HK-2 (cell line): ENCODE measurements around the gene CIP2A.
A peak's percentile ranks its signal among the peaks of the same experiment; 100 is the strongest.
"Not testable (repeated sequence)": the region's sequence is repeated elsewhere in the genome, so short reads cannot be mapped to it uniquely, and the experiment has no call there.

Source experiments
- DNase-seq: peaks from one replicate; pipeline ENCODE4 v3.0.0-alpha.2; 2018; ENCODE audit not compliant: unreplicated experiment

CIP2A gene

GRCh38 chr3:108589081-108589997, at the start of gene CIP2A, which contains the start of gene DZIP3:
TSS of gene CIP2A (minus strand) at chr3:108589438. CDS start at chr3:108589375, 63 bp downstream.
TSS of gene DZIP3 (plus strand) at chr3:108589722. CDS start at chr3:108605407, 15,685 bp downstream.
- DNase-seq = peak; percentile 94

GRCh38 chr3:108629974-108630373, 40.7 kb upstream of the CIP2A start:
- DNase-seq = no peak

- no peak for DNase-seq
Observed at GRCh38 chr3:108623504-108623903, 34.3 kb upstream of the CIP2A start.

DNA sequence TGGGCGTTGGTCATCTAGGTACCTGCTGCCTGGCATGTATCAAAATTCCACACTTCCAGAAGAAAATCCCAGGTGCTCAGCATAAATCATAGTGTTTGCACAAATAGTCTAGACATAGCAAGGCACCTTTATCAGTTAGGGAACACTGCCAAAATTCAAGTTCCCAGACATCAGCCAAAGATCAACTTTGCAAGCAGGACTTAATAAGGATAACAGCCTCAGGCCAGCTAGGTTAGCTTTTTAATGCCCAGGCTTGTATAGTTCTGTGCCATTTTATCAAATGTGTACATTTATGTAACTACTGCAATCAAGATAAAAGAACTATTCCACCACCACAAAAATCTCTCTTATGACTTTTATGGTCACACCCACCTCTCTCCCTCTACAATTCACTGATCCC, 31.0 kb upstream of the CIP2A start:
- DNase-seq = no peak

- DNase-seq = not testable (repeated sequence)
Observed at GRCh38 chr3:108616090-108616489, 26.9 kb upstream of the CIP2A start.

DNA sequence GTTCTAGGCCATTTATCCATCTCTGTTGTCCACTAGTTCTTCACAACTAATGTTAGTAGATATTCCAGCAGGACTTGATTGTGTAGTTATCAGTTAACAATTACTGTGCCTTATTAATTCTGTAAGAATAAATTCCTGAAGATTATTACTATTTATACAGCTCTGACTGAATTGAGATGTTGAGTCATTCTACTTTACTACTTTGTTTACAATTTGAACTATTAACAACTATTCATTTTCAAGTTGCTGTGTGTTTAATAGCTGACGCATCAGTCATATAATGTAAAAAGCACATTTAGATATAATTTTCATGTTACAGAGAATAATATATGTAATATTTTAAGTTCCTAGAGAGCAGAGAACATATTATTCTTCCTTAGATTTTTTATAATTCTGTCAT, 21.4 kb upstream of the CIP2A start:
- no peak for DNase-seq

DNA sequence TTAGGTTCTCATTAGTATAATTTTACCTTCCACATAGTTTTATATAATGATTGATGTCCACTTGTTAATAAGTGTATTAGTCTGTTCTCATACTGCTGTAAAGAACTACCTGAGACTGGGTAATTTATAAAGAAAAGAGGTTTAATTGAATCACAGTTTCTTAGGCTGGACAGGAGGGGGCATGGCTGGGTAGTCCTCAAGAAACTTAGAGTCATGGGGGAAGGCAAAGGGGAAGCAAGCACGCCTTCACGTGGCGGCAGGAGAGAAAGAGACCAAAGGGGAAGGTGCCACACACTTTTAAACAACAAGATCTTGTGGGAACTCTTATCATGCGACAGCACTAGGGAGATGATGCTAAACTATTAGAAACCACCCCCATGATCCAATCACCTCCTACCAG, 19.5 kb upstream of the CIP2A start:
- DNase-seq = no peak

GRCh38 chr3:108605491-108605890, 16.3 kb upstream of the CIP2A start:
- DNase-seq = no peak

DNA sequence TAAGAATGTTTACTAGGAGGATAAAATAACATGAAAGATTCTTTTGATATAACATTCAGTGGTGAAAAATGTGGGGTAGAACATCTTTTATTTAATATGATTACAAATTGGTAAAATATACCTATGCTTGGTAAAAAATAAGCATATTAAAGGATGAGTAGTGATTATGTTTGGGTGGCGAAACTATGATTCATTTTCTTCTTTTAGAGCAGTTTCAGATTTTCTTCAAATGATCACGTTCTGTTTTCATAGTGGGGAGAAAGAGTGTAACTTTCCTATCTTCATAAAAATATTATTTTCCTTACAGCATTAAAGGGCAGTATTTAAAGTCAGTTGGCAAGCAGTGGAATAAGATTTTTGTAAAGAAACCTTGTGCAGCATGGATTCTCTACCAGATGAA, 15.8 kb upstream of the CIP2A start:
- DNase-seq = no peak

GRCh38 chr3:108603691-108604090, 14.5 kb upstream of the CIP2A start:
- no peak for DNase-seq

DNA sequence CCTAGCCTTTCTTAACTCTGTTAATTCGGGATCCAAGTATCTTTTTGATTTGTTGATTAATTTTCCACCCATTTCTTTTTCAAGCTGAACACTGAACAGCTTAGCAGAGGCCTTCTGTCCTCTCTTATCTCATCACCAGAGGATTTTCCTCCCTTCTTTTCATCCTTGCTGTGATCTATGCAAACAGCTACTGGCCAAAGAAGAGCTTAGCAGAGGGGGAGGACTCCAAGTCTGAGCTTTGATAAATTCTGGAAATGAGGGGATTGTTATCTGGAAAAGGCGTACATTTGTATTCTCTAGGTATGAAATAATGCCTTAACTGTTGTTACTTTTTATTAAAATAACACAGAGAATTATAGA, 13.7 kb upstream of the CIP2A start:
- DNase-seq = no peak

DNA sequence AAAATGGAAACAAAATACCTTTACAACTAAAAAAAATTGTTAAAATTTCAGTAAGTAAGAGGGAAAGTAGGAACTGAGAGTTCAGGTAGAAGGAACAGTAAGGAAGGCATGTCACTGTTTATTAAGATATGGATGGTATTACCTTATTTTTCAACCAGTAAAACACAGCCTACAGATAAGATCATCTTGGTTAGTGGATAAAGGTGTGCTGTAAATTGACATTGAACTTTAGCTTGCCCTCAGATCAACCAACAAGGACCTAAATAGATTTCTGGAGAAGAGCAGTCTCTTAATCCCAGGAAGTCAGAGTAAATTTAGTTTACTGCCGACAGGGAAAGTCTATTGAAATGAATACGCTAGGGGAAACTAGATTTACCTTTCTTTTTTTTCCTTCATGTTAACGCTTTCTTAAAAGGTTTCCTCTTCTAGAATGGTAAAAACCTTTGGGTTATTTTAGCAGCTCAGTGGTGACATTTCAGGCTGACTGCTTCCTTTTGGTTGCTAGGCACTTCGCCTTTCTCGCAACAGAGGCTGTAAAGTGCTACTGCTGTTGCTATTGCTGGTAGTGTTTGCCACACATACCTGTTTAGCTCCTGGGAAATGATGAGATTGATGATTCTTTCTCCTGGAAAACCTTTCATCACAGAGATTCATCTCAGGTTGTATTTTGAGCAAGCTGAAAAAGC, 13.2 kb upstream of the CIP2A start:
- DNase-seq = no peak

DNA sequence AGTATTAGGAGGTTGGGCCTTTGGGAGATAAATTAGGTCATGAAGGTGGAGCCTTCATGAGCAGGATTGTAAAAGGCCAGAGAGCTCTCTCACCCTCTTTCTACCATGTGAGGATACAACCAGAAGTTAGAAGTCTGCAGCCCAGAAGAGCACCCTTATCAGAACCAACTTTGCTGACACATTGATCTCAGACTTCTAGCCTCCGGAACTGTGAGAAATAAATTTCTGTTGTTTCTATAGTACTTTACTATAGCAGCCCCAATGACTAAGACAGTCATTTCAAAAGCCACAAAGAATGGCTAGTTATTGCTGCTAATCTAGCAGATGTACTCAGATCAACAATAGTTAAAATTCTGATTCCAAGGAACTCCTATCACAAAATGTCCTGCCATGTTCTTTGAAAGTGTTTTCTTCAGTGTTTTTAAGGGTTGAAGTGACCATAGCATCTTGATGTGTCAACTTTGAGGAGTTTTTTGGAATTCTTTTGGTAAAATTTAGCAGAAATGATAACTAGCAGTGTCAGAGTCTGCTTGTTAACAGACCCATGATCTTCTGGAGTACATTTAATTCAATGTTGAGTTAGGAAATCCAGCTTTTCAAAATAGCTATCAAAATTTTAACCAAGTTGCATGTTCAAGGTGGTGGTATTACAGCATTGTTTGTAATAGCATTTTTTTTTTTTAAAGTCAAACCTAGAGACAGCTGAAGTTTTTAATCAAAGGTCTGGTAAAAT, 10.6 kb upstream of the CIP2A start:
- no peak for DNase-seq

GRCh38 chr3:108598375-108598774, 9.1 kb upstream of the CIP2A start:
- DNase-seq = no peak

- DNase-seq = no peak
Observed at GRCh38 chr3:108595321-108595720, 6.1 kb upstream of the CIP2A start.

DNA sequence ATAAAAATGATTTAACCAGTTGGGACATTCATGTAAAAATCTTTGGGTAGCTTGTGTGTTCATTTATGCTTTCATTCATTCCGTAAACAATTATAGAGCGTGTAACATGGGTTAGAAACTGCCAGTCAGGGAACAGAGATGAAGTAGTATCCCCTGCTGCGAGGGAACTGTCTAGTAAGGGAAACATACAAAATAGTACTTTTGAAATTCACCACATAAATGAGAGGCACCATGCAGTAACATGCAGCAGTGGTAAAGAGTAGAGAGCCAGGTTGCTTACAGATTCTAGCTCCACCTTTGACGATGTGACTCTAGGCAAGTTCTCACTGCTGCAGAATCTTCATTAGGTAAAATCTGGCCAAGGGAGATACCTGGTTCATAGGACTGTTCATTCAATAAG, 1.2 kb upstream of the CIP2A start:
- no peak for DNase-seq

DNA sequence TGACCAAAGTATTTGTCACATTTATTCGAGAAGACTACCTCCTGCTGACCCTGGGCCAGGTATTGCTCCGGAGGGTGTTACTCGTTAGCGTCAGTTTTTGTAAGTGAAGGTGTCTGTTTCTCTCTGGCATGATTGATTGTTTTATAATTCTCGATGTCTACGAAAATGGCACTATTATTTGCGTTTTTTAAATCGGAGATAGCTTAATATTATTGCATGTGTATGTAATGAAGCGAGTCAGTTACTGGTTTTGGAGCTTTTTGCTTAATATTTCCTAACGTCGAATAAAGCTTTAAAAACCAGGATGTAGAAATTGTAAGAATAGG, 723 bp upstream of the CIP2A start:
- DNase-seq = no peak

DNA sequence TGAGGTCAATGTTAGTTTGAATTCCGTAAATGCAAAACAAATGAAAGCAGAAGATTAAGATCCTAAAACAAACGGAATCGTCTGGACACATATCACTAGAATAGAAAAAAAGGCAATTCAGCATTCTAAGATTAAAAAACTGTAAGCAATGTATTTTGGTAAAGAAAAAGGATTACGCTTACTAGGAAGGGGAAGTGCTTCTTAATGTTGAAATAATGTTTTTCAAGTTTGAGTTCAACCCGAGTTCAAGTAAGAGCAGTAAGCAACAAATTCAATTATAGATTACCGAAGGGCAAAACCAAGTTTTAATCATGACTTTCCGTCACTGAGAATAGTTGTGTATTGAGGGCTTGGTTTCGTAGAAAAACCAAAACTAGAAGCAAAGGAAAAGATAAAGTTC, 637 bp downstream of the CIP2A start:
- no peak for DNase-seq

GRCh38 chr3:108578064-108578463, 11.2 kb downstream of the CIP2A start:
- DNase-seq = no peak

DNA sequence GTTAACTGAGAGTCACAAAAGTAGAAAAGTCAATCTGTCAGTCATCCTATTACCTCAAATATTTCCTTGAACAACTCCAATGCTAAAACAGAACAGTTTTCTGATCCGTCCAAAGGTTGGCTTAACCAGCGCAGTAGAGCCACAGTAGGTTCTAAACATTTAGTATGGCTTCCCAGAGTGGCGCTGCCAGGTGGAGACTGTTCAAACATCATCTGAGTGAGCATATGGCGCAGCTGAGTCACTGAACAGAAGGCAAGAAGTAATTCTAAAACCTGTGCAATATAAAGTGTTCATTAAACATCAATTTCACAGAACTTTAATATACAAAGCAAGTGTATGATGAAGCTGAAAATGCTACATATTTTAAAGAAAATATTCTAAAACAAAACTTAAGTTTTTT, 19.9 kb downstream of the CIP2A start:
- DNase-seq = no peak

GRCh38 chr3:108566599-108566998, 22.6 kb downstream of the CIP2A start:
- no peak for DNase-seq

DNA sequence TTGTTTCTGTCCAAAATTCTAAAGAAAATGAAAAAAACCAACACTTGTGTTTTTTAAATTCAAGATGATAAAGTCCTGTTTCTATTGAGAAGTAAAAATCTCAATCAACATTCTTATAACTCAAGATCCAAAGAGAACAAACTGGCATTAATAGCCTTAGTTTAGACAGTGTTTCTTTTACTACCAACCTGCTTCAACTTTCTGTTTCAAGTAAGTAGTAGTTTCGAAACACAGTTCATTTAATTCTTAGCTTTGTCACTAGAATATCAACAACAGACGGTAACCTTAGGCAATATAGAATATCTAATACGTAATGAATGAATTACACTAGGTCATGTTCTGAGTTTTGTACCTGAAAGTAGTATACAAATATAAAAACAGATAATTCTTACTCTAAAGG, 23.7 kb downstream of the CIP2A start:
- no peak for DNase-seq

- no peak for DNase-seq
Observed at GRCh38 chr3:108564564-108564963, 24.7 kb downstream of the CIP2A start.
